Coronary artery (tissue), 2 donors: Measurements from ENCODE around the gene RASSF8.

Source experiments
- DNase-seq: peaks from one replicate; pipeline ENCODE4 v3.0.0-alpha.2; 2017; ENCODE audit warnings: low spot score
- H3K27ac ChIP-seq, 2 donors: fragments of 200-600 bp; sonication (generic); one replicate each; pipeline ENCODE4 v1.5.1; 2016 to 2019
- H3K4me3 ChIP-seq: fragments of 200-600 bp; sonication (generic); 2 replicates; pipeline ENCODE4 v1.5.1; 2016; ENCODE audit warnings: mild to moderate bottlenecking, moderate library complexity
- CTCF ChIP-seq: fragments of 200-600 bp; sonication (generic); IDR thresholded peaks from one replicate; pipeline ENCODE4 v1.5.1; 2019; ENCODE audit warnings: antibody characterized with exemption

Gene RASSF8

GRCh38 chr12:26031827-26032226 lies 73.3 kb downstream of the RASSF8 start:
- TF ChIP-seq CTCF = no peak
- DNase-seq = no peak
- Histone ChIP-seq H3K4me3 (no peak overlapping the region), H3K27ac (no peak overlapping the region)

GRCh38 chr12:26032290-26032689 lies 73.8 kb downstream of the RASSF8 start:
- TF ChIP-seq CTCF = no peak
- no peak for DNase-seq
- H3K27ac ChIP-seq = no peak overlapping the region
- H3K4me3 ChIP-seq = no peak overlapping the region

GRCh38 chr12:26032719-26033241 lies 74.3 kb downstream of the RASSF8 start:
- H3K27ac ChIP-seq = no peak overlapping the region
- no peak for TF ChIP-seq CTCF
- no peak overlapping the region for H3K4me3 ChIP-seq
- DNase-seq = no peak

- no peak for TF ChIP-seq CTCF
- H3K27ac ChIP-seq = no peak overlapping the region
- no peak for DNase-seq
- H3K4me3 ChIP-seq = no peak overlapping the region
These were observed 76.1 kb downstream of the RASSF8 start for GRCh38 chr12:26034371-26035142.

- TF ChIP-seq CTCF = no peak
These were observed 78.4 kb downstream of the RASSF8 start for GRCh38 chr12:26036877-26037276.

GRCh38 chr12:26037615-26038220 lies 79.2 kb downstream of the RASSF8 start:
- Histone ChIP-seq H3K27ac (no peak overlapping the region), H3K4me3 (no peak overlapping the region)
- TF ChIP-seq CTCF = no peak
- DNase-seq = no peak

More at GRCh38 chr12:26036877-26037276, 78.4 kb downstream of the RASSF8 start:
- no peak for DNase-seq
- Histone ChIP-seq H3K4me3 (no peak overlapping the region), H3K27ac (no peak overlapping the region)

GRCh38 chr12:26042645-26043044 lies 84.2 kb downstream of the RASSF8 start:
- TF ChIP-seq CTCF = no peak
- Histone ChIP-seq H3K4me3 (no peak overlapping the region), H3K27ac (no peak overlapping the region)

More at GRCh38 chr12:26042645-26043044, 84.2 kb downstream of the RASSF8 start:
- no peak for DNase-seq
